ENCODE data around the gene LYRM9.
"Not testable (repeated sequence)": the region's sequence is repeated elsewhere in the genome, so short reads cannot be mapped to it uniquely, and the experiment has no call there.

The LYRM9 gene

GRCh38 chr17:27872776-27873175 lies 20.4 kb downstream of the LYRM9 start:
- no peak for DNase-seq

GRCh38 chr17:27871407-27871806 lies 21.8 kb downstream of the LYRM9 start:
- DNase-seq, result no peak

GRCh38 chr17:27870345-27870744 lies 22.8 kb downstream of the LYRM9 start:
- DNase-seq, result no peak

- no peak for DNase-seq
These were observed 24.6 kb downstream of the LYRM9 start for GRCh38 chr17:27868565-27868964.

GRCh38 chr17:27862840-27863239 lies 30.3 kb downstream of the LYRM9 start:
- DNase-seq, result no peak

GRCh38 chr17:27862004-27862403 lies 31.2 kb downstream of the LYRM9 start:
- DNase-seq, result no peak

- DNase-seq, result no peak
These were observed 32.0 kb downstream of the LYRM9 start for GRCh38 chr17:27860971-27861664.

GRCh38 chr17:27858621-27859305 lies 34.4 kb downstream of the LYRM9 start:
- no peak for DNase-seq

GRCh38 chr17:27856676-27857432 lies 36.3 kb downstream of the LYRM9 start:
- no peak for DNase-seq

GRCh38 chr17:27855454-27855853 lies 37.7 kb downstream of the LYRM9 start:
- no peak for DNase-seq

- no peak for DNase-seq
These were observed 39.0 kb downstream of the LYRM9 start for GRCh38 chr17:27854163-27854562.

GRCh38 chr17:27853091-27853490 lies 40.1 kb downstream of the LYRM9 start:
- DNase-seq, result no peak

GRCh38 chr17:27849474-27850185 lies 43.5 kb downstream of the LYRM9 start:
- DNase-seq, result no peak

GRCh38 chr17:27848931-27849330 lies 44.2 kb downstream of the LYRM9 start:
- no peak for DNase-seq

- not testable (repeated sequence) for DNase-seq
These were observed 46.3 kb downstream of the LYRM9 start for GRCh38 chr17:27846808-27847307.

GRCh38 chr17:27846042-27846655 lies 47.0 kb downstream of the LYRM9 start:
- DNase-seq, result no peak

GRCh38 chr17:27845264-27846041 lies 47.7 kb downstream of the LYRM9 start:
- no peak for DNase-seq

GRCh38 chr17:27840688-27841087 lies 52.5 kb downstream of the LYRM9 start:
- no peak for DNase-seq

GRCh38 chr17:27840406-27840678 lies 52.8 kb downstream of the LYRM9 start:
- DNase-seq, result not testable (repeated sequence)

- DNase-seq, result not testable (repeated sequence)
These were observed 53.4 kb downstream of the LYRM9 start for GRCh38 chr17:27839571-27840405.

- not testable (repeated sequence) for DNase-seq
These were observed 54.6 kb downstream of the LYRM9 start for GRCh38 chr17:27838607-27839006.

All from left hindlimb (tissue), 1 donor.